Colonic mucosa (tissue), 4 donors: ENCODE results near the gene MTFP1. TPM values are rescaled to one million over a fixed set of nuclear protein-coding genes. Genes with fewer than 3 reads are reported as not detected.
A peak's percentile ranks its signal among the peaks of the same experiment; 100 is the strongest.

Experiments
- DNase-seq: peaks from one replicate; pipeline ENCODE4 v3.0.0-alpha.2; 2020
- H3K27ac ChIP-seq: fragments of 200-600 bp; one replicate; pipeline ENCODE4 v1.8.0; 2021
- H3K27me3 ChIP-seq: fragments of 200-600 bp; one replicate; pipeline ENCODE4 v1.8.0; 2021
- H3K36me3 ChIP-seq: fragments of 200-600 bp; one replicate; pipeline ENCODE4 v1.8.0; 2021
- H3K4me1 ChIP-seq: fragments of 200-600 bp; one replicate; pipeline ENCODE4 v1.8.0; 2021; ENCODE audit warnings: mild to moderate bottlenecking
- H3K4me3 ChIP-seq: fragments of 200-600 bp; one replicate; pipeline ENCODE4 v1.8.0; 2021
- H3K9ac ChIP-seq, 2 donors: one replicate each; pipeline ENCODE4 v1.7.0; 2013; ENCODE audit warnings: control low read depth in 2 of 2, low read depth in 2 of 2, low read length in 2 of 2
- H3K9me3 ChIP-seq: fragments of 200-600 bp; one replicate; pipeline ENCODE4 v1.8.0; 2021
- CTCF ChIP-seq: fragments of 200-600 bp; IDR thresholded peaks from one replicate; pipeline ENCODE4 v1.8.0; 2022; ENCODE audit warnings: antibody characterized with exemption, mild to moderate bottlenecking
- intact Hi-C: fragments of 100-400 bp; cut with DNase I; formaldehyde crosslinking; loops from one replicate; pipeline ENCODE4 v1.14.1; 2022
- total RNA-seq, 2 donors: library from RNA; stranded (reverse); fragmentation: NEBNext Ultra II Directional in 1 of 2; extraction: Animal tissue kit (Norgen Biotek cat#: 25700) in 1 of 2; gene quantifications; one replicate each; pipeline ENCODE4 v1.2.1, GENCODE V29; 2021
- donor health status: healthy.
- donor health status: DM: no; HTN: no; CAD: no.
- donor health status: DM: no; HTN: no; CAD: no.

MTFP1 gene
- total RNA-seq, 2 donors from 2014 or later = 39.7 to 55.1 TPM

GRCh38 chr22:30420347-30421125 is 5.0 kb upstream of the MTFP1 start:
- H3K4me3 ChIP-seq = no peak overlapping the region
- H3K36me3 ChIP-seq = no peaks in the 10 kb centered on the region
- no peaks in the 10 kb centered on the region for H3K27me3 ChIP-seq
- DNase-seq = no peak
- peaks cover 19% of the 10 kb centered on the region for H3K4me1 ChIP-seq
- no peaks in the 10 kb centered on the region for H3K9me3 ChIP-seq
- no peak overlapping the region for H3K9ac ChIP-seq
- intact Hi-C loops = no loop called here
- TF ChIP-seq CTCF = no peak
- H3K27ac ChIP-seq = peak overlapping the region; percentile 94

GRCh38 chr22:30421695-30422480 is 3.7 kb upstream of the MTFP1 start:
- peak; percentile 39 for DNase-seq
- TF ChIP-seq CTCF = no peak
- intact Hi-C loops = no loop called here

GRCh38 chr22:30422481-30423300 is 2.9 kb upstream of the MTFP1 start:
- H3K4me1 ChIP-seq = peaks cover 22% of the 10 kb centered on the region
- intact Hi-C loops = no loop called here
- peak overlapping the region; percentile 94 for H3K27ac ChIP-seq
- peak; percentile 81 for DNase-seq
- peak overlapping the region; percentile 88 to 89 for H3K9ac ChIP-seq
- no peaks in the 10 kb centered on the region for H3K9me3 ChIP-seq
- no peaks in the 10 kb centered on the region for H3K36me3 ChIP-seq
- no peaks in the 10 kb centered on the region for H3K27me3 ChIP-seq
- TF ChIP-seq CTCF = no peak
- H3K4me3 ChIP-seq = peak overlapping the region; percentile 42

More at GRCh38 chr22:30421695-30422480, 3.7 kb upstream of the MTFP1 start:
- no peaks in the 10 kb centered on the region for H3K27me3 ChIP-seq
- peak overlapping the region in 1 of 2 donors; percentile 89 for H3K9ac ChIP-seq
- no peaks in the 10 kb centered on the region for H3K36me3 ChIP-seq
- H3K9me3 ChIP-seq = no peaks in the 10 kb centered on the region
- peak overlapping the region; percentile 94 for H3K27ac ChIP-seq
- H3K4me1 ChIP-seq = peaks cover 22% of the 10 kb centered on the region
- H3K4me3 ChIP-seq = no peak overlapping the region

- no peaks in the 10 kb centered on the region for H3K9me3 ChIP-seq
- H3K27ac ChIP-seq = peak overlapping the region; percentile 94
- H3K4me1 ChIP-seq = peaks cover 22% of the 10 kb centered on the region
- peak overlapping the region; percentile 88 to 89 for H3K9ac ChIP-seq
- no peak for DNase-seq
- no peak for TF ChIP-seq CTCF
- intact Hi-C loops = no loop called here
- H3K4me3 ChIP-seq = peak overlapping the region; percentile 42
- H3K36me3 ChIP-seq = no peaks in the 10 kb centered on the region
- no peaks in the 10 kb centered on the region for H3K27me3 ChIP-seq
Measured at GRCh38 chr22:30423301-30423958, 2.1 kb upstream of the MTFP1 start.
